ENCODE measurements around the gene SLCO4A1. TPM values are rescaled to one million over a fixed set of nuclear protein-coding genes. Genes with fewer than 3 reads are reported as not detected.
A peak's percentile ranks its signal among the peaks of the same experiment; 100 is the strongest.

SLCO4A1 gene
- polyA plus RNA-seq, 1 donor from 2014 or later: 3.4 TPM

GRCh38 chr20:62603021-62603906 lies 39.0 kb upstream of the SLCO4A1 start:
- peak overlapping the region in 1 of 3 donors; percentile 79 for H3K27ac Mint-ChIP-seq
- H3K4me3 Mint-ChIP-seq: peak overlapping the region in 3 of 4 donors; percentile 64 to 88 (median 70)
- no peaks in the 10 kb centered on the region for H3K36me3 Mint-ChIP-seq

GRCh38 chr20:62603907-62604785 lies 38.2 kb upstream of the SLCO4A1 start:
- no peaks in the 10 kb centered on the region for H3K9me3 Mint-ChIP-seq
- H3K27me3 Mint-ChIP-seq: peaks cover 9% of the 10 kb centered on the region
- no peak overlapping the region for H3K27ac Mint-ChIP-seq
- H3K4me1 Mint-ChIP-seq: peaks cover 33 to 35% (median 33%) of the 10 kb centered on the region in 3 donors
- no peaks in the 10 kb centered on the region for H3K36me3 Mint-ChIP-seq
- H3K4me3 Mint-ChIP-seq: peak overlapping the region in 3 of 4 donors; percentile 39 to 78 (median 41)

More at GRCh38 chr20:62603021-62603906, 39.0 kb upstream of the SLCO4A1 start:
- Mint-ChIP-seq H3K27me3 (peaks cover 11% of the 10 kb centered on the region), H3K9me3 (no peaks in the 10 kb centered on the region), H3K4me1 (peaks cover 34 to 44% (median 40%) of the 10 kb centered on the region in 3 donors)

GRCh38 chr20:62604796-62605195 lies 37.5 kb upstream of the SLCO4A1 start:
- H3K4me1 Mint-ChIP-seq: peaks cover 32 to 34% (median 33%) of the 10 kb centered on the region in 3 donors
- no peak overlapping the region for H3K4me3 Mint-ChIP-seq
- no peaks in the 10 kb centered on the region for H3K9me3 Mint-ChIP-seq
- peaks cover 10% of the 10 kb centered on the region for H3K27me3 Mint-ChIP-seq
- H3K27ac Mint-ChIP-seq: no peak overlapping the region
- no peaks in the 10 kb centered on the region for H3K36me3 Mint-ChIP-seq

- Mint-ChIP-seq H3K9me3 (no peaks in the 10 kb centered on the region), H3K4me3 (peak overlapping the region in 3 of 4 donors; percentile 61 to 90 (median 72)), H3K4me1 (peaks cover 31 to 34% (median 33%) of the 10 kb centered on the region in 3 donors), H3K27ac (peak overlapping the region in 1 of 3 donors; percentile 39), H3K27me3 (peaks cover 10% of the 10 kb centered on the region), H3K36me3 (no peaks in the 10 kb centered on the region)
Measured at GRCh38 chr20:62605236-62605943, 36.9 kb upstream of the SLCO4A1 start.

DNA sequence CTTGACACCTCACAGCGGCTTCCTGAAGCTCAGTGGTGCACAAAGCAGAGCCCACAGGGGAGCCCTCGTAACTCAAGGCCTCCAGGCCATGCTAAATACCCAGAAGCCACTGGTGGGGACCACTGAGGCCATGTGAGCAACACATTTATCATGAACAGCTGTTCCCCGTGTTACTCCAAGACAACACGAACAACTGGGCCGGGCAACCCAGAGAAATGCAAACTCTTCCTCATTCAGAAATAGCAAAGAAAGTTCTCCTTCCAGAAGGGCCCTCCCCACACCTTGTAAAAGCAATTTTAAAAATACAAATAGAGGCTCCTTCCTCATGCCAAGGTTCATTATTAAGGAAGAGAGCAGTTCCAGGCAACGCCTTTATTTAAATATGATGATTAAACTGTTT lies 36.3 kb upstream of the SLCO4A1 start:
- H3K27me3 Mint-ChIP-seq: peaks cover 10% of the 10 kb centered on the region
- peaks cover 29 to 34% (median 31%) of the 10 kb centered on the region in 3 donors for H3K4me1 Mint-ChIP-seq
- H3K27ac Mint-ChIP-seq: peak overlapping the region in 2 of 3 donors; percentile 11 to 76
- H3K9me3 Mint-ChIP-seq: no peaks in the 10 kb centered on the region
- peaks cover 2% of the 10 kb centered on the region for H3K36me3 Mint-ChIP-seq
- H3K4me3 Mint-ChIP-seq: peak overlapping the region; percentile 61 to 90 (median 74)

- peak overlapping the region in 2 of 3 donors; percentile 27 to 76 for H3K27ac Mint-ChIP-seq
- H3K27me3 Mint-ChIP-seq: peaks cover 10% of the 10 kb centered on the region
- no peaks in the 10 kb centered on the region for H3K9me3 Mint-ChIP-seq
- H3K36me3 Mint-ChIP-seq: peaks cover 2% of the 10 kb centered on the region
- H3K4me1 Mint-ChIP-seq: peaks cover 23 to 34% (median 30%) of the 10 kb centered on the region in 3 donors
- peak overlapping the region; percentile 61 to 90 (median 74) for H3K4me3 Mint-ChIP-seq
Measured at GRCh38 chr20:62606551-62607201, 35.6 kb upstream of the SLCO4A1 start.

DNA sequence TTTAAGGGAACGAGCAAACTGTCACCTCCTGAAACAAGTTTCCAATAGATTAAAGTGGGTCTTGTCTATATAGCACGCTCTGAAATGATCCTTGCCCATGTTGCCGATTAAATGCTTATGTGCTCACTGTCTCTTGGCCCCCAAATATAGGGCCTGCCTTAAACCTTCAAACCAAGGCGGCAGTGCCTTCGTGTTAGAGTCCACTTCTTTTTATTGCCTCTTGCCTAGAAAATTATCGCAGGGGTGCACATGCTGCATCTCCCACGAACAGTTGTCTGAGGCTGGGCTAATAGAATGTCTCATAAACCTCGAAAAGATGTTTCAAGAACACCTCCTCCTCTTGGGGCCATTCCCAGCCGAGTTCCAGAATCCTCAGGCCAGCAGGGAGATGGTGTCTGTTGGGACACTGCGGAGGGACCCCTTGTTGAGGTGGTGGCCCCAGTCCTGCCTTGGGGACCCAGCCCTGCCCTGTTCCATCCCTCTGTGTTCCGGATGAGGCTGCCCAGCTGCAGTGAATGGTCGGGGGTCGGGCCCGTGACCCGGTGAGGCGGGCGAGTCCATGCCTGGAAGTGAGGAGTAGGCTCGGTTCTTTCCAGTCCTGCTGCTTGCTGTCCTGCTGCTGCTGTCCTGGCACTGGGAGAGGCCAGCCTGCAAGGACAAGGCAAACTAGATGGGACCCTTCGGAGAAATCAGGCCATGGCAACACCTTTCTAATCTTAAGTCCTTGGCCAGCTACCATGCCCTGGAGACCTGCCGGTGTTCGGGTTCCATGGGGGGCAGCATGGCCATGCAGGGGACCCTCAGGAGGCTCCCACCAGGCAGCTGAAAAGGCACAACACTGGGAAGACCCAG lies 34.7 kb upstream of the SLCO4A1 start:
- peaks cover 6% of the 10 kb centered on the region for H3K27me3 Mint-ChIP-seq

GRCh38 chr20:62608218-62608565 lies 34.1 kb upstream of the SLCO4A1 start:
- H3K4me1 Mint-ChIP-seq: peaks cover 15 to 24% (median 17%) of the 10 kb centered on the region in 3 donors
- H3K27me3 Mint-ChIP-seq: peaks cover 6% of the 10 kb centered on the region
- H3K9me3 Mint-ChIP-seq: no peaks in the 10 kb centered on the region
- no peak overlapping the region for H3K27ac Mint-ChIP-seq
- peaks cover 2% of the 10 kb centered on the region for H3K36me3 Mint-ChIP-seq
- no peak overlapping the region for H3K4me3 Mint-ChIP-seq

More for the DNA sequence above, 34.7 kb upstream of the SLCO4A1 start:
- Mint-ChIP-seq H3K4me1 (peaks cover 15 to 29% (median 22%) of the 10 kb centered on the region in 3 donors), H3K9me3 (no peaks in the 10 kb centered on the region), H3K4me3 (peak overlapping the region in 2 of 4 donors; percentile 52 to 73), H3K27ac (peak overlapping the region in 1 of 3 donors; percentile 27), H3K36me3 (peaks cover 2% of the 10 kb centered on the region)

- H3K27ac Mint-ChIP-seq: peak overlapping the region in 1 of 3 donors; percentile 57
- no peak overlapping the region for H3K4me3 Mint-ChIP-seq
- H3K9me3 Mint-ChIP-seq: no peaks in the 10 kb centered on the region
Measured at GRCh38 chr20:62609279-62609720, 33.0 kb upstream of the SLCO4A1 start.

GRCh38 chr20:62609811-62610757 lies 32.2 kb upstream of the SLCO4A1 start:
- Mint-ChIP-seq H3K27me3 (peaks cover 8% of the 10 kb centered on the region), H3K36me3 (peaks cover 2% of the 10 kb centered on the region), H3K4me1 (peaks cover 15 to 20% (median 15%) of the 10 kb centered on the region in 3 donors), H3K9me3 (no peaks in the 10 kb centered on the region), H3K27ac (no peak overlapping the region), H3K4me3 (no peak overlapping the region)

More at GRCh38 chr20:62609279-62609720, 33.0 kb upstream of the SLCO4A1 start:
- peaks cover 2% of the 10 kb centered on the region for H3K36me3 Mint-ChIP-seq
- peaks cover 15 to 21% (median 15%) of the 10 kb centered on the region in 3 donors for H3K4me1 Mint-ChIP-seq
- H3K27me3 Mint-ChIP-seq: peaks cover 8% of the 10 kb centered on the region

DNA sequence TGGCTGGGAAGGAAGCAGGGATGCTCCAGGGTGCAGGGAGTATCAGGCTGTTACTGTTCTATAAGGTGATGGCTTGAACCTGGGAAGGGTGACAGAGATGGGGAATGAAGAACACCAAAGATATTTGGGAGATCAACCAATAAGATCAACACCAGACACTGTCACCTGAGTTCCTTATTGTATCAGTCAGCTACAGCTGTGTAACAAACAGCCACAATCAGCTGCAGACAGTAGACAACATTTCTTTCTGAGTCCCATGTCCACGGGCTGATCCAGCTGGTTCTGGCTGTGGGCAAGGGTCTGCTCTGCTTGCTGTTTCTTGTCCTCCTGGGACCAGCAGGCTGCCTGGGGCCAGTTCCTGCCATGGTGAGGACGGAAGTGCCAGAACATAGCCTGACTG lies 31.3 kb upstream of the SLCO4A1 start:
- H3K27ac Mint-ChIP-seq: no peak overlapping the region
- no peaks in the 10 kb centered on the region for H3K9me3 Mint-ChIP-seq
- no peak overlapping the region for H3K4me3 Mint-ChIP-seq
- H3K36me3 Mint-ChIP-seq: peaks cover 2% of the 10 kb centered on the region
- H3K27me3 Mint-ChIP-seq: peaks cover 8% of the 10 kb centered on the region
- H3K4me1 Mint-ChIP-seq: peaks cover 6 to 13% (median 11%) of the 10 kb centered on the region in 3 donors

DNA sequence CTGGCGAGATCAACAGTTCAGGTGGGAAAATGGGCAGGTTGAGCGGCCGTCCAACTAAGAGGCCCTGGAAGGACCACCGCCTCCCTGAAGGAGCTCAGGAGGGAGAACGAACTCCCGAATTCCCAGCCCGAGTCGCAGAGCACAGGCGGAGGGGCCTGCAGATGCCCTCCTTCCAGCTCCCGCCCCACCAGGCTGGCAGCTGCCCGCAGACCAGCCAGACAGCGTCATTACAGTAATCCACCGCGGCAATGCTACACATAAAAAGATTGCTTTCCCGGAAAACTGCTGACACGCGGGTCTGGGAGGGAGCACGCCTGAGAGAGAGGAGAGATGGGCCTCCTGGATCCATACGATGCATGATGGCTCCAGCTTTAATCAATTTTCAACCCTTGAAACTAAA lies 30.5 kb upstream of the SLCO4A1 start:
- no peaks in the 10 kb centered on the region for H3K9me3 Mint-ChIP-seq
- H3K27me3 Mint-ChIP-seq: peaks cover 5% of the 10 kb centered on the region
- peaks cover 2% of the 10 kb centered on the region for H3K36me3 Mint-ChIP-seq
- H3K4me3 Mint-ChIP-seq: no peak overlapping the region
- H3K27ac Mint-ChIP-seq: no peak overlapping the region
- peaks cover under 1 to 13% (median 8%) of the 10 kb centered on the region in 3 donors for H3K4me1 Mint-ChIP-seq
